Right atrium auricular region (tissue), 2 donors: ENCODE measurements around the gene DRD3. TPM values are rescaled to one million over a fixed set of nuclear protein-coding genes. Genes with fewer than 3 reads are reported as not detected.

Experiments
- DNase-seq: peaks from one replicate; pipeline ENCODE4 v3.0.0-alpha.2; 2019; ENCODE audit warnings: low spot score
- H3K27ac ChIP-seq, 2 donors: fragments of 200-600 bp; sonication (generic); 1 replicate in 1 of 2; 2 replicates in 1 of 2; pipeline ENCODE4 v1.5.1; 2016 to 2019
- H3K27me3 ChIP-seq, 2 donors: fragments of 200-600 bp; sonication (generic); one replicate each; pipeline versions ENCODE4 v1.5.1 to v1.6.0; 2017 to 2019
- H3K36me3 ChIP-seq: fragments of 200-600 bp; sonication (generic); one replicate; pipeline ENCODE4 v1.5.1; 2016
- H3K4me1 ChIP-seq, 2 donors: fragments of 200-600 bp; sonication (generic); one replicate each; pipeline versions ENCODE4 v1.5.1 to v1.6.0; 2017 to 2019
- H3K4me3 ChIP-seq, 2 donors: fragments of 200-600 bp; sonication (generic); 1 replicate in 1 of 2; 2 replicates in 1 of 2; pipeline ENCODE4 v1.5.1; 2017 to 2019; ENCODE audit warnings: mild to moderate bottlenecking in 1 of 2, moderate library complexity in 1 of 2
- H3K9me3 ChIP-seq, 2 donors: fragments of 200-600 bp; sonication (generic); one replicate each; pipeline ENCODE4 v1.5.1; 2019
- total RNA-seq, 2 donors: library from RNA; depleted of rRNA; stranded (reverse); fragments of >200 nt; gene quantifications; one replicate each; pipeline ENCODE4 v1.1.0, GENCODE V29; 2016
- TF ChIP-seq, protein P1 (sequence below), 2 donors: fragments of 200-600 bp; sonication (generic); IDR thresholded peaks; one replicate each; pipeline ENCODE4 v1.5.1; 2019; ENCODE audit warnings: antibody characterized with exemption in 2 of 2

DRD3 gene
- total RNA-seq, 2 donors from 2014 or later: not detected

DNA sequence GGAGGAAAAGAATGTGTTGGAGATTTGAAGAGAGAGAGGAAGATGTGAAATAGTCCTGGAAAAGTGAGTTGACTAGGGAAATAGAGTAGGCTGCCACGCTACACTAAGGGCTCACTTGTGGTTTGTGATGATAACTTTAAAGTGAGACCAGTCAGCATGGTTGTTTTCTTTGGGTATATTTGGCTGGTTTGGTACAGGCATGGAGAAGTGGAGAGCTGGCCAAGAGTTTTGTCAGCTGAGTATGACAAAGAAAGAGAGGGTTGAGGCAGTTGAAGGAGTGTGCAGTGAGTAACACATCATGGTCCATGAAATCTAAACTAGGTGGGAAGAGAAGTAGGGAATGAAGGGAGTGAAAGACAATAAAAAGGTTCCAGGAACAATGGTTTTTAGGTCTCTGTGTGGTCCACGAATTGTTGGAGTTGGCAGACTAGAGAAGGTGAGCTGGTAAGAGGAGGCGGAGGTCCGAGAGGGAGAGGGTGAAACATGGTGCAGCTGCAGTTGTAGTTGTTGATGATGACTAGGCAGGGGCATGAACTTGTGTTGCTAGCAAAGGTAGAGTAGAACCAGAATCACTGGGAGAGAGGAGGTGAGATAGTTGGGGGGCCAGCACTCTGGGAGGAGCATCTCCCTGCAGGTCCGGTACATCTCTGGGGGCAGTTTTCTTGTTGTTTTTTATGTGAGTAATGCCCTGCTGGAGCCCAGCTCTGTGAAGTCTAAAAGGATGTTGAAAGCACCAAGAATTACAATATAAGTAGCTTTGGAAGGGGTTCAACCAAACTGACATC lies 37.5 kb upstream of the DRD3 start:
- DNase-seq: no peak
- Histone ChIP-seq H3K27me3 (no peaks in the 10 kb centered on the region), H3K9me3 (no peaks in the 10 kb centered on the region), H3K27ac (no peak overlapping the region), H3K36me3 (no peaks in the 10 kb centered on the region), H3K4me1 (peaks cover 0 to 13% of the 10 kb centered on the region in 2 donors), H3K4me3 (no peak overlapping the region)
- TF ChIP-seq, protein P1, sequence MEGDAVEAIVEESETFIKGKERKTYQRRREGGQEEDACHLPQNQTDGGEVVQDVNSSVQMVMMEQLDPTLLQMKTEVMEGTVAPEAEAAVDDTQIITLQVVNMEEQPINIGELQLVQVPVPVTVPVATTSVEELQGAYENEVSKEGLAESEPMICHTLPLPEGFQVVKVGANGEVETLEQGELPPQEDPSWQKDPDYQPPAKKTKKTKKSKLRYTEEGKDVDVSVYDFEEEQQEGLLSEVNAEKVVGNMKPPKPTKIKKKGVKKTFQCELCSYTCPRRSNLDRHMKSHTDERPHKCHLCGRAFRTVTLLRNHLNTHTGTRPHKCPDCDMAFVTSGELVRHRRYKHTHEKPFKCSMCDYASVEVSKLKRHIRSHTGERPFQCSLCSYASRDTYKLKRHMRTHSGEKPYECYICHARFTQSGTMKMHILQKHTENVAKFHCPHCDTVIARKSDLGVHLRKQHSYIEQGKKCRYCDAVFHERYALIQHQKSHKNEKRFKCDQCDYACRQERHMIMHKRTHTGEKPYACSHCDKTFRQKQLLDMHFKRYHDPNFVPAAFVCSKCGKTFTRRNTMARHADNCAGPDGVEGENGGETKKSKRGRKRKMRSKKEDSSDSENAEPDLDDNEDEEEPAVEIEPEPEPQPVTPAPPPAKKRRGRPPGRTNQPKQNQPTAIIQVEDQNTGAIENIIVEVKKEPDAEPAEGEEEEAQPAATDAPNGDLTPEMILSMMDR (IDR thresholded peaks at IDR 0.05): no peak

DNA sequence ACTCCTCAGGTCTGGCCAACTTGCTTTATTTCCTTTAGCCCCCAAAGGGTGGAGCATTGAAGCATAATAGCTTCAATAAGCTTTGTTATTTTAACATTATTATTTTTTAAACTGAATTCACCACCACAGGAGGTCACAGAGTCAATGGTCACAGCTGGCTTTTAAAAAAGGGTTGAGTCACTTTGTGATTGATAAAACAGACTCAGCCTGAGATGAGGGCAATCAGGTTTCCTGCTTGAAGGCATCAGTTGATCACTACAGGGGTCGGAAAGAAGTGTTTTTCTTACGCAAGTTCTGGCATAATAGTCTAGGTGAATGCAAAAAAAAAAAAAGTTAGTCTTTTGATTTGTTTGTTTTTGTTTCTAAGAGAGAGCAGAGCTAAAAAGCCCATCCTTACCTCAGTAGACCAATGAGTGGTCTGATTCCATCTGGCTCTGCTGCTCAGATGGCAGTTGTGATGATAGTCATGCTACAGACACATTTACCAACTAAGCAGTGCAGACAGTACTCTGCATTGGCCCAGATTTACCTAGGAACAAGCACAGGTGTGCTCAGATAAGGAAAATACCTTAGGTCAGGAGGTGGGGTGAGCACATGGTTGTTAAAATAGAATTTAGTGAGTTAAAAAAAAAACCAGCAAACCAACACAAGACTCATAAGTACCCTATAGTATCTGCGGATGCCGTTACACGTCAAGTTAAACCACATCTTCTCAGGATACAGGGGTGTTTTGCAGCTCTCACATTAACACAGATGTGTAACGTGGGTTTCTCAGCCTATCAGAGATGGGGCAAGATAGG lies 35.9 kb upstream of the DRD3 start:
- H3K27me3 ChIP-seq: no peaks in the 10 kb centered on the region
- H3K27ac ChIP-seq: no peak overlapping the region
- peaks cover 0 to 13% of the 10 kb centered on the region in 2 donors for H3K4me1 ChIP-seq
- TF ChIP-seq, protein P1 (IDR thresholded peaks at IDR 0.05): no peak
- no peaks in the 10 kb centered on the region for H3K9me3 ChIP-seq
- H3K4me3 ChIP-seq: no peak overlapping the region
- no peaks in the 10 kb centered on the region for H3K36me3 ChIP-seq
- DNase-seq: no peak

DNA sequence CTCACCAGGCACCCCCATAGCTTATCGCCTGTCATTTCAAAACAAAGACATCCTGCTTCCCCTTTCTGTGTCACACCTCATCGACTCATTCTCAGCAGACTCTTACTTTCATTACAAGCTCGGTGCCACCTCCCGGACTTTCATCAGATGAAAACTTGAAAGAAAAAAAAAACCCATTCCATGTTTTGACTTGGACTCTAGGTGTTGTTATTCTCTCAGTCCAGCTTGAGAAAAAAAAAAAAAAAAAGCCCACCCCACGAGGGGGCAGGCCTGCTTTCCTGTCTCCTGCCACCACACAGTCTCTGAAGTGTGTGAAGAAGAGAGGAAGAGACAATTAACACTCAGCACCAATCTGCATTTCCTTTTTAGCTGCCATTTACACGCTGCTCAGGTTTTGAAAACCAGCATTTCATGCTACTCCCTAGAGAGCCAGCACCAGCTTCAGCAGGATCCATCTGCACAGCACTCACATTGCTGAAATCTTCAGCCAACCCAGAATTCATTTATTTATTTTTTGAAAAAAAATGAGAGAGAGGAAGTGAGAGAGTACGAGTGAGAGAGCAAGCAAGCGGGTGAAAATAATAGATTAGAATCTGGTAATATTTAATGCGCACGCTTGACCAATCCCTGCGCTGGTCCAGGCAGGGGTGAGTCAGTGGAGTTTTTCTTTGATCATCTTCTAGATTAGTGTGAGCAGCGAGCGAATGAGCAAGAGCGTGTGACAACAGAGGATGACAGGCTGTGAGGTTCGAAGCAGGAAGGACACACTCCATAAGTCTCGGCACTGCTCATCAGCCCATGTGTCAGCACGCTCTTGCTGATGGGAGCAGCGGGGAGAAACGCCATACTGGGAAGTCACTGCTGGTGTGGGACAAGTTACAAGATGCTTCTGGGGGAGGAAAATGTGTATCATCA lies 35.0 kb upstream of the DRD3 start:
- H3K27me3 ChIP-seq: no peaks in the 10 kb centered on the region

DNA sequence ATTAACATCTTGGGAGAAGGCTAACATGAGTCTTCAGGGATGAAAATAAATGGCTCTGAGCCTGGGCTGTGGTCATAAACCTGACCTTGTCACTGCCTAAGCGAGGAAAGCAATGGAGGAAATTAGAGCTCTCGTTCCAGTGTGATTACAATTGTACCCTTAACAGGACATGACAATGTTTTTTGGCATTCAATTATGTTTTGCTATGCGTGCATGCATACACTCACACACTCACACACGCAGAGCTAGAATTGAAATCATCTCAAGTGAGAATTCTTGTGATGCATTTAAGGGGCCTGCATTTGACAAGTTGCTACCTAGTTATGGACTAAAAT lies 34.4 kb upstream of the DRD3 start:
- H3K4me3 ChIP-seq: no peak overlapping the region
- peaks cover 0 to 13% of the 10 kb centered on the region in 2 donors for H3K4me1 ChIP-seq
- H3K36me3 ChIP-seq: no peaks in the 10 kb centered on the region
- TF ChIP-seq, protein P1 (IDR thresholded peaks at IDR 0.05): no peak
- DNase-seq: no peak
- H3K9me3 ChIP-seq: no peaks in the 10 kb centered on the region
- no peak overlapping the region for H3K27ac ChIP-seq
- no peaks in the 10 kb centered on the region for H3K27me3 ChIP-seq

More for the DNA sequence above, 35.0 kb upstream of the DRD3 start:
- no peak for DNase-seq
- no peaks in the 10 kb centered on the region for H3K36me3 ChIP-seq
- H3K9me3 ChIP-seq: no peaks in the 10 kb centered on the region
- peak overlapping the region in 1 of 2 donors; percentile 6 for H3K4me3 ChIP-seq
- TF ChIP-seq, protein P1 (IDR thresholded peaks at IDR 0.05): no peak
- H3K27ac ChIP-seq: no peak overlapping the region
- peaks cover 0 to 13% of the 10 kb centered on the region in 2 donors for H3K4me1 ChIP-seq

DNA sequence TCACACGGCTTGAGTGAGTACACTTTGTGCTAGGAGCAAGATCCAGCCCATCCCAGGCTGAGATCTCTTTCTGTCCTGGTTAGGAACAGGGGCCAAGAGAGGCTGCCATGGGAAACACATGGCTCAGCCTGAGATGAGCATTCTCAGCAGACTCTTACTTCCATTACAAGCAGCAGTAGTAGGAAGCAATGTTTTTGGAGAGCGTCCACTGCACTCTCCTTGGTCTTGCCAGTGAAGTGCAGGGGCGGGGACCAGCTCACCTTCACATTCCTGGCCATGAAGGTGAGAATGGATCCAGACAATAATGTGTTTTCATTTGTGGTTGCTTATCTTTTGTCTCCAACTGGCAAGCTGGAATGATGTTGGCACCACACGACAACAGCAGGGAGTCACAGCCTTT lies 33.8 kb upstream of the DRD3 start:
- Histone ChIP-seq H3K9me3 (no peaks in the 10 kb centered on the region), H3K36me3 (no peaks in the 10 kb centered on the region), H3K4me3 (no peak overlapping the region), H3K27me3 (no peaks in the 10 kb centered on the region), H3K27ac (no peak overlapping the region), H3K4me1 (peaks cover 0 to 13% of the 10 kb centered on the region in 2 donors)
- TF ChIP-seq, protein P1 (IDR thresholded peaks at IDR 0.05): no peak
- no peak for DNase-seq
